PC-3 (cell line): Measurements from ENCODE around the gene SERPIND1.

ENCODE experiments used
- EZH2phosphoT487 ChIP-seq: fragments of 300-600 bp; sonication (generic); IDR thresholded peaks from 2 replicates; pipeline ENCODE4 v1.6.1; 2018; ENCODE audit warnings: mild to moderate bottlenecking, antibody characterized with exemption, low read length, borderline replicate concordance
- TF ChIP-seq, protein P1 (sequence below): fragments of 300-600 bp; sonication (generic); conservative IDR thresholded peaks from 2 replicates; pipeline ENCODE4 v1.5.1; 2017; ENCODE audit warnings: antibody characterized with exemption, low read depth, mild to moderate bottlenecking, low read length

DNA sequence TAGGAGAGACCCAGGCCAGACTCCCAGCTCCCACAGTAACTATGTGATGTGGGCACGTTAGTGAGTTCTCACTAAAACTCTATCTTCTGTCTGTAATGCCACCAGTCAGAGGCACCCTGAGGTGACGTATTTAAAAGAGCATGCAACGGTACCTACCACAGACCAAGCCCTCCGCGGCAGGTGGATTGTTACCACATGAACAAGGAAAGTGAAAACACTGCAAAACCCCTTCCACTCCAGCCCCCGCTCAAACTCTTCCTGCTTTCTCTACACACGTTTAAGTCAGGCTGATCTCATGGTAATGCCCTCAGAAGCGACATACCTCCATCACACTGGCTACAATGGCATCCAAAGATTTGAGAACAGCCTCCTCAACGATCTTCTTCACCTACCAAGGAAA lies 36.7 kb downstream of the SERPIND1 start:
- TF ChIP-seq, protein P1, sequence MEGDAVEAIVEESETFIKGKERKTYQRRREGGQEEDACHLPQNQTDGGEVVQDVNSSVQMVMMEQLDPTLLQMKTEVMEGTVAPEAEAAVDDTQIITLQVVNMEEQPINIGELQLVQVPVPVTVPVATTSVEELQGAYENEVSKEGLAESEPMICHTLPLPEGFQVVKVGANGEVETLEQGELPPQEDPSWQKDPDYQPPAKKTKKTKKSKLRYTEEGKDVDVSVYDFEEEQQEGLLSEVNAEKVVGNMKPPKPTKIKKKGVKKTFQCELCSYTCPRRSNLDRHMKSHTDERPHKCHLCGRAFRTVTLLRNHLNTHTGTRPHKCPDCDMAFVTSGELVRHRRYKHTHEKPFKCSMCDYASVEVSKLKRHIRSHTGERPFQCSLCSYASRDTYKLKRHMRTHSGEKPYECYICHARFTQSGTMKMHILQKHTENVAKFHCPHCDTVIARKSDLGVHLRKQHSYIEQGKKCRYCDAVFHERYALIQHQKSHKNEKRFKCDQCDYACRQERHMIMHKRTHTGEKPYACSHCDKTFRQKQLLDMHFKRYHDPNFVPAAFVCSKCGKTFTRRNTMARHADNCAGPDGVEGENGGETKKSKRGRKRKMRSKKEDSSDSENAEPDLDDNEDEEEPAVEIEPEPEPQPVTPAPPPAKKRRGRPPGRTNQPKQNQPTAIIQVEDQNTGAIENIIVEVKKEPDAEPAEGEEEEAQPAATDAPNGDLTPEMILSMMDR, result no peak
- TF ChIP-seq EZH2phosphoT487, result no peak
